ENCODE results near the gene DAW1. TPM values are rescaled to one million over a fixed set of nuclear protein-coding genes. Genes with fewer than 3 reads are reported as not detected.

DAW1 gene
- polyA plus RNA-seq, 1 donor: 0.79 TPM

GRCh38 chr2:227860221-227860641 is 11.2 kb upstream of the DAW1 start:
- Histone ChIP-seq H3K27me3 (ENCODE audit: control insufficient read depth, insufficient read depth, low read length) (no peaks in the 10 kb centered on the region), H3K4me3 (ENCODE audit: low read length) (no peak overlapping the region), H3K27ac (ENCODE audit: low read length) (no peak overlapping the region), H3K36me3 (ENCODE audit: control insufficient read depth, insufficient read depth, low read length) (no peaks in the 10 kb centered on the region), H3K9me3 (ENCODE audit: control insufficient read depth, low read depth, low read length) (no peaks in the 10 kb centered on the region), H3K4me1 (ENCODE audit: control insufficient read depth, insufficient read depth, low read length) (no peaks in the 10 kb centered on the region)
- WGBS (ENCODE audit: insufficient coverage, low lambda C conversion rate): no CpG with 5 or more reads among the region's 6 CpGs
- no peak for DNase-seq

DNA sequence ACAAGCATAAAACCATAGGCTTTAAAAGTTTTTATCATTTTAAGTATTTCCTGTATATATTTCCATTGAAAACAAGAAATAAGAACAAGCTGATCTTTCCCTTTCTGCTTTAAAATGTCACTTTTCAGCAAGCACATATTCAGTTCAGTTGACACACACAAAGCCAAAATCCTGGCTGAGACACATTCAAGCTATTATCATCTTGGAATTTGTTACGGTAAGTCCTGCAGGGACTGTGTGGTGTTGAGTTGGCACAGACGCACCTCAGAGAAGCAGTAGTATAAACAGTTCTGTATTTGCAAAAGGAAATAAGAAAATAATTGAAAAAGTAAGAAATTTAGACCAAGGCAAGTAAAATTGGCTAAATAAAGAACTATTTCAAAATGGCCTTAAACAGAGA is 10.4 kb upstream of the DAW1 start:
- Histone ChIP-seq H3K4me1 (ENCODE audit: control insufficient read depth, insufficient read depth, low read length) (no peaks in the 10 kb centered on the region), H3K9me3 (ENCODE audit: control insufficient read depth, low read depth, low read length) (no peaks in the 10 kb centered on the region), H3K27ac (ENCODE audit: low read length) (no peak overlapping the region), H3K36me3 (ENCODE audit: control insufficient read depth, insufficient read depth, low read length) (no peaks in the 10 kb centered on the region), H3K4me3 (ENCODE audit: low read length) (no peak overlapping the region), H3K27me3 (ENCODE audit: control insufficient read depth, insufficient read depth, low read length) (no peaks in the 10 kb centered on the region)
- DNase-seq: no peak
- WGBS (ENCODE audit: insufficient coverage, low lambda C conversion rate): 73% methylated on average over 2 of the region's 2 CpGs

DNA sequence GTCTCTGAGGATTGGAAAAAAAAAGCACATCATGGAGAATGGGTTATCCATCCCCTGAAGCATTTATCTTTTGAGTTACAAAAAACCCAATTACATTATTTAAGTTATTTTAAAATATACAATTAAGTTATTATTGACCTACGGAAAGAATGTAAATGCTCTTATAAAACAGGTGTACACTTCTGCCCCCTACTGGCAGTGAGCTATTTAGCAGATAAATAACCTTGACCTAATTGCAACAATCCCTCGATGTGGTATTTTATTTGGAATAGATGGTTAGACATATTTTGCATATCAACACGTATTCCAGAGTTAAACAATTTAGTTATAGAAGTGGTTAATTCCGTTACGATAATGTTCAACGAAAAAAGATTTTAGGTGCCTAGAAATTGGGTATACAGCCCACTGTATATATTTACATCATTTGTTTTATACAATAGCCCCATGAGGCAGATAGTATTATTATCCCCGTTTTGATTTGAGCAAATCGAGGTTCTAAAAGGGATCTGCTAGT is 9.1 kb upstream of the DAW1 start:
- Histone ChIP-seq H3K27ac (ENCODE audit: low read length) (no peak overlapping the region), H3K4me3 (ENCODE audit: low read length) (no peak overlapping the region), H3K36me3 (ENCODE audit: control insufficient read depth, insufficient read depth, low read length) (no peaks in the 10 kb centered on the region), H3K27me3 (ENCODE audit: control insufficient read depth, insufficient read depth, low read length) (no peaks in the 10 kb centered on the region), H3K4me1 (ENCODE audit: control insufficient read depth, insufficient read depth, low read length) (no peaks in the 10 kb centered on the region), H3K9me3 (ENCODE audit: control insufficient read depth, low read depth, low read length) (no peaks in the 10 kb centered on the region)
- WGBS (ENCODE audit: insufficient coverage, low lambda C conversion rate): 38% methylated on average over 2 of the region's 8 CpGs
- DNase-seq: peak; percentile 27 to 33

DNA sequence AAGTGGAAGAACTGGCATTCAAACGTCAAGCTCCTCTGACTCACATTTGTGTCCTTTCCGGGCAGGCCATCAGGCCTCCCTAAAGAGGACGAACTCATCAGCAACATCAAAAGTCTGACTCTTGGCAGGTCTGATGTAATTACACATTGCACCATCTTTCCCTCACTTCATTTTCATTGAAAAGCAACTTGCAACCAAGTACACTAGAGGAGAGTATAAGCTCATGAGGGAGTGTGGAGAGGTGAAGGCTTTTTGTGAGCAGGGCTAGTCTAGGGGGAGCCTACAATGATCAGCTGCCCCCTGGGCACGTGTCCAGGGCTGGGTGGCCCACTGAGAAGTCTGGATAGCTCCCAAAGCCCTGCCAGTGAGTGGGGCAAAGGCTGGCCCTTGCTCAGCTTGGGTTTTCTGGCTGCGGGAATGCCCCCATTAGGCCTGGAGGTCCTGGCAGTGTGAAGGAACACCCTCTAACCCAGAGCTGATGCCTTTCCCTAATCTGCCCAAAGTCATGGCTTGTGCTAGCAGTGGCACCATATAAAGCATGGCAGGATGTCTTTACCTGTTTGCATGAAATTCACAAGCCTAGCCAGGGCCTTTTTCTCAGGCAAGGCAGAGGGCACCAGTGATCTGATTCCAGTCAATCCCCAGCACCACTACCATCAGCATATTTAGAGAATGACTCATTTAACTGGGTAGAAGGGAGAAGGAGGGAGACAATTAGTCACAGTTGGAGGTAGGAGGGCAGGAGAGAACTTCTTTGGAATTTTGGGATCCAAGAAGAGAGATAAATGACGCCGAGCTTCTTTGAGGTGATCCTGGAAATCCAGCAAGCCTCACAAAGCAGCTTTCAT is 8.5 kb upstream of the DAW1 start:
- Histone ChIP-seq H3K4me1 (ENCODE audit: control insufficient read depth, insufficient read depth, low read length) (no peaks in the 10 kb centered on the region), H3K36me3 (ENCODE audit: control insufficient read depth, insufficient read depth, low read length) (no peaks in the 10 kb centered on the region), H3K27me3 (ENCODE audit: control insufficient read depth, insufficient read depth, low read length) (no peaks in the 10 kb centered on the region), H3K9me3 (ENCODE audit: control insufficient read depth, low read depth, low read length) (no peaks in the 10 kb centered on the region), H3K27ac (ENCODE audit: low read length) (no peak overlapping the region), H3K4me3 (ENCODE audit: low read length) (no peak overlapping the region)
- no CpG with 5 or more reads among the region's 7 CpGs for WGBS (ENCODE audit: insufficient coverage, low lambda C conversion rate)
- no peak for DNase-seq

DNA sequence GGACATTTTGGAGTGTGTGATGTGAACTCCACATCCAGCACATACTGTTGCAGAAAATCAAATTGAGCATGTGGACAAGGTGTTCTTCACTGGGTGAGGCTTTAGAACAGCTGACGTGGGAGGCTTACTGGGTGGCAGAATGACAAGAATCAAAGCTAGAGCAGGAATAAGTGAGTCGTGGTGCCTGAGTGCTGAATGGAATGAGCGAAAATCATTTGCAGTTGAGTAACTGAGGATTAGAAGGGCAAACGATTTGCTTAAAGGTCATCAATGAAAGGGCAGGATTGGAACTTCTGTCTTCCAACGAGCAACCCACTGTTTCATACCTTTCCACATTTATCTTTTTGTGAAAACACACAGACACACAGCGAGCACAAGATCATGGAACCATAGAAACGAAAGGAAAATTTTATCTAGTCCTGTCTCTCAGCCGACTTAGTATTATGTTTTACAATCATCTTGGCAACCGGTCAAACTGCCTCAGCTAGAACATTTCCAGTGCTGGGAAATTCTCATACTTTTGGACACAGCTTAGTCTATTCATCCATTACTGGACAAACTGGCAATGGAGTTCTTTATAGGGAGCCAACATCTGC is 7.2 kb upstream of the DAW1 start:
- Histone ChIP-seq H3K36me3 (ENCODE audit: control insufficient read depth, insufficient read depth, low read length) (no peaks in the 10 kb centered on the region), H3K27me3 (ENCODE audit: control insufficient read depth, insufficient read depth, low read length) (no peaks in the 10 kb centered on the region), H3K4me3 (ENCODE audit: low read length) (no peak overlapping the region), H3K27ac (ENCODE audit: low read length) (no peak overlapping the region), H3K9me3 (ENCODE audit: control insufficient read depth, low read depth, low read length) (no peaks in the 10 kb centered on the region), H3K4me1 (ENCODE audit: control insufficient read depth, insufficient read depth, low read length) (no peaks in the 10 kb centered on the region)
- 55% methylated on average over 3 of the region's 9 CpGs for WGBS (ENCODE audit: insufficient coverage, low lambda C conversion rate)
- no peak for DNase-seq

DNA sequence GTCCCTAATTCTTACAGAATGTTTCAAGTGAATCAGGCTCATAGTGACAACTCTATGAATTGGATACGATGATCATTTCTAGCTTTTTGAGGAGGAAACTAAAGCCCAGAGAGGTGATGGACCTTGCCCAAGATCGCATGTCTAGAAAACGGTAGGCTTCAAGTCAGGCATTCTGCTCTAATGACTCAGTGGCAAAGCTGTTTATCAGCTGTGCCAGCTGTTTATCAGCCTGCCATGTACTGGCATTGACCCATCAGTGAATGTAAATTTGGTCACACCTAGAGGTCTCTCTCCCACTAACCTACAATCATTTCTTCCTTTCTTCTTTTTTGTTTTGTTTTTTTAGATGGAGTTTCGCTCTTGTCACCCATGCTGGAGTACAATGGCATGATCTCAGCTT is 6.1 kb upstream of the DAW1 start:
- H3K4me1 ChIP-seq (ENCODE audit: control insufficient read depth, insufficient read depth, low read length): no peaks in the 10 kb centered on the region
- H3K27ac ChIP-seq (ENCODE audit: low read length): no peak overlapping the region
- 100% methylated on average over 1 of the region's 4 CpGs for WGBS (ENCODE audit: insufficient coverage, low lambda C conversion rate)
- DNase-seq: no peak
- no peaks in the 10 kb centered on the region for H3K27me3 ChIP-seq (ENCODE audit: control insufficient read depth, insufficient read depth, low read length)
- H3K36me3 ChIP-seq (ENCODE audit: control insufficient read depth, insufficient read depth, low read length): no peaks in the 10 kb centered on the region
- no peak overlapping the region for H3K4me3 ChIP-seq (ENCODE audit: low read length)
- H3K9me3 ChIP-seq (ENCODE audit: control insufficient read depth, low read depth, low read length): no peaks in the 10 kb centered on the region

GRCh38 chr2:227867386-227867785 is 4.0 kb upstream of the DAW1 start:
- Histone ChIP-seq H3K27ac (ENCODE audit: low read length) (no peak overlapping the region), H3K4me1 (ENCODE audit: control insufficient read depth, insufficient read depth, low read length) (peaks cover 8% of the 10 kb centered on the region), H3K9me3 (ENCODE audit: control insufficient read depth, low read depth, low read length) (no peaks in the 10 kb centered on the region), H3K36me3 (ENCODE audit: control insufficient read depth, insufficient read depth, low read length) (no peaks in the 10 kb centered on the region), H3K27me3 (ENCODE audit: control insufficient read depth, insufficient read depth, low read length) (peaks cover 2% of the 10 kb centered on the region), H3K4me3 (ENCODE audit: low read length) (no peak overlapping the region)
- WGBS (ENCODE audit: insufficient coverage, low lambda C conversion rate): 80% methylated on average over 1 of the region's 2 CpGs
- no peak for DNase-seq

GRCh38 chr2:227870710-227871374 is 589 bp upstream of the DAW1 start:
- Histone ChIP-seq H3K27me3 (ENCODE audit: control insufficient read depth, insufficient read depth, low read length) (peaks cover 4% of the 10 kb centered on the region), H3K4me3 (ENCODE audit: low read length) (peak overlapping the region; percentile 34), H3K36me3 (ENCODE audit: control insufficient read depth, insufficient read depth, low read length) (no peaks in the 10 kb centered on the region), H3K4me1 (ENCODE audit: control insufficient read depth, insufficient read depth, low read length) (peaks cover 8% of the 10 kb centered on the region), H3K9me3 (ENCODE audit: control insufficient read depth, low read depth, low read length) (no peaks in the 10 kb centered on the region), H3K27ac (ENCODE audit: low read length) (no peak overlapping the region)
- 77% methylated on average over 6 of the region's 13 CpGs for WGBS (ENCODE audit: insufficient coverage, low lambda C conversion rate)
- no peak for DNase-seq

- Histone ChIP-seq H3K4me3 (ENCODE audit: low read length) (no peak overlapping the region), H3K27me3 (ENCODE audit: control insufficient read depth, insufficient read depth, low read length) (peaks cover 4% of the 10 kb centered on the region), H3K27ac (ENCODE audit: low read length) (no peak overlapping the region), H3K9me3 (ENCODE audit: control insufficient read depth, low read depth, low read length) (no peaks in the 10 kb centered on the region), H3K36me3 (ENCODE audit: control insufficient read depth, insufficient read depth, low read length) (no peaks in the 10 kb centered on the region), H3K4me1 (ENCODE audit: control insufficient read depth, insufficient read depth, low read length) (peaks cover 8% of the 10 kb centered on the region)
- WGBS (ENCODE audit: insufficient coverage, low lambda C conversion rate): 92% methylated on average over 2 of the region's 4 CpGs
- DNase-seq: no peak
Observed at GRCh38 chr2:227872676-227873075, 1.2 kb downstream of the DAW1 start.

DNA sequence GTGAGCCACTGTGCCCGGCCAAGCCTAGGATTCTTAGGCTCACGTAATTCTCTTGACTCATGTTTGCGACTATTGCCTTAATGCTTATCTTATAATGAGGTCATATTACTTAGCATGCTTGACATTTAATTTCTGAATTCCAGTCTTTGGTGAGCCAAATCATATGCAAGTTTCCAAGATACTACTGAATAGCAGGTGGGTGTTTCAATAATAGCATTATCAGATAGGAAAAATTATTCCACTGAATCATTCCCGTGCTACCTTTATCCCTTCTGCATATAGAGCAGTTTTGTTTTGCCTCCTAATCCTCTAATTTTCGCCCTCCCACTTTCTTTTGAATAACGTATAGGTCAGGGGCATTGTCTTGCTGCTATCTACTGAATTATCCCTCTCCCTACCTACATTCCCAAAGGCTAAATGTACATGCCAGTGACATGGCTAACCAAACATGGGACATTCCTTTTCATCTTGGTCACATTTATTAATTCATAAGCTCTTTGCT is 4.9 kb downstream of the DAW1 start:
- no peak overlapping the region for H3K4me3 ChIP-seq (ENCODE audit: low read length)
- 63% methylated on average over 6 of the region's 6 CpGs for WGBS (ENCODE audit: insufficient coverage, low lambda C conversion rate)
- DNase-seq: no peak
- H3K27ac ChIP-seq (ENCODE audit: low read length): no peak overlapping the region
- H3K36me3 ChIP-seq (ENCODE audit: control insufficient read depth, insufficient read depth, low read length): no peaks in the 10 kb centered on the region
- peaks cover 4% of the 10 kb centered on the region for H3K4me1 ChIP-seq (ENCODE audit: control insufficient read depth, insufficient read depth, low read length)
- peaks cover 4% of the 10 kb centered on the region for H3K27me3 ChIP-seq (ENCODE audit: control insufficient read depth, insufficient read depth, low read length)
- H3K9me3 ChIP-seq (ENCODE audit: control insufficient read depth, low read depth, low read length): no peaks in the 10 kb centered on the region
